IPS-15b (cell line): ENCODE data around the gene LCE4A.
"Not testable (repeated sequence)": the region's sequence is repeated elsewhere in the genome, so short reads cannot be mapped to it uniquely, and the experiment has no call there.

ENCODE experiments used
- H3K27me3 ChIP-seq: one replicate; pipeline ENCODE4 v1.6.1; 2013; ENCODE audit warnings: low read length; ENCODE audit not compliant: control insufficient read depth, insufficient read depth
- H3K36me3 ChIP-seq: one replicate; pipeline ENCODE4 v1.6.1; 2013; ENCODE audit warnings: low read length; ENCODE audit not compliant: control insufficient read depth, insufficient read depth
- H3K4me1 ChIP-seq: one replicate; pipeline ENCODE4 v1.6.1; 2013; ENCODE audit warnings: mild to moderate bottlenecking, low read length; ENCODE audit not compliant: control insufficient read depth, insufficient read depth
- H3K4me3 ChIP-seq: one replicate; pipeline ENCODE4 v1.5.1; 2013; ENCODE audit warnings: low read depth, low read length
- H3K9ac ChIP-seq: one replicate; pipeline ENCODE4 v1.6.1; 2013; ENCODE audit warnings: low read depth, mild to moderate bottlenecking, low read length
- H3K9me3 ChIP-seq: one replicate; pipeline ENCODE4 v1.6.1; 2013; ENCODE audit warnings: mild to moderate bottlenecking, low read length; ENCODE audit not compliant: control insufficient read depth, insufficient read depth

The LCE4A gene

DNA sequence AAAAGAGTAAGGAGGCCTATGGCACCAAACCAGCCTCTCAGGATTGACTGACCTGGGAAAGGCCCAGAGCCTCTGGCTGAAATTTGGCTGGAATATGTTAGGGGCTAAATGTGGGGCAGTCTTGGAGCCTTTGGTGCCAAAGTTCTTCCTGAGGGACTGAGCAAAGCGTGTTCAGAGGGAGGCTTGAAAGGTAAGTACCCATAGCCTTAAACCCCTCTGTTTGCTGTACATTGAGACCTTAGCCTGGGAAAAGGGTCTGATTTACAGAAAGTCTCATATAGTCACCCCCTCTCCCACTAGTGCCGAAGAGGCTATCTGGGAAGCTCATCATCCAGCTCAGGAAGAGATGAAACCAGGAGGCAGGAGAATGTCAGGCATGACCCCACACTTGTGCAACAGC is at the start of gene LCE4A:
Gene LCE4A (plus strand): TSS at position 301 of the 400 bp plus-strand sequence. CDS start 916 bp downstream, outside the sequence.
- Histone ChIP-seq H3K36me3 (no peaks in the 10 kb centered on the region), H3K4me1 (no peaks in the 10 kb centered on the region)

GRCh38 chr1:152658649-152659048 is 49.3 kb upstream of the LCE4A start:
- no peaks in the 10 kb centered on the region for H3K4me1 ChIP-seq
- no peak overlapping the region for H3K9ac ChIP-seq
- no peaks in the 10 kb centered on the region for H3K27me3 ChIP-seq
- H3K36me3 ChIP-seq = no peaks in the 10 kb centered on the region
- peaks cover 12% of the 10 kb centered on the region for H3K9me3 ChIP-seq
- H3K4me3 ChIP-seq = no peak overlapping the region

More for the DNA sequence above, at the start of gene LCE4A:
- H3K9me3 ChIP-seq = peaks cover 13% of the 10 kb centered on the region
- H3K27me3 ChIP-seq = no peaks in the 10 kb centered on the region
- H3K4me3 ChIP-seq = no peak within 1 kb of the TSS
- no peak within 1 kb of the TSS for H3K9ac ChIP-seq

DNA sequence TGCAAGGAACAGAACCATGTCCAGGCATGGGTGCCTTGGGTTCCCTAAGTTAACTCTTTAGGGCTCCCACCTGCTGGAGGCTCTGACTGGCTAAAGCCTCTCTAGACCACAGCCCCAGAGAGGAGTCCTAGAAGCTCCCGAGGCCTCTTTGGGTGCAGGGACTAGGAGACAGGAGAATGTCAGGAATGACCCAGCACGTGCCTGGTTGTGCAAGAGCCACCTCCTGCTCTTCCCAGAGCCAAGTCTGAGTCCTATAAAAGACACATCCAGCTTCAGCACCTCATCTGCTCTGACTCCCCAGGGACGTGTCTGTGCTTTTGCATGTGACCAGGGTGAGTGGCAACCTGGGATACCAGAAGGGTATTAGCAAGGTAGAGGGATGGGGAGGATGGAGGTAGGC is 44.9 kb upstream of the LCE4A start, which contains the start of gene LCE2D:
Gene LCE2D (plus strand): TSS at position 283 of the 400 bp plus-strand sequence. CDS start 726 bp downstream, outside the sequence.
- H3K9me3 ChIP-seq = peaks cover 14% of the 10 kb centered on the region
- no peak within 1 kb of the TSS for H3K4me3 ChIP-seq
- no peaks in the 10 kb centered on the region for H3K27me3 ChIP-seq
- no peak within 1 kb of the TSS for H3K9ac ChIP-seq
- no peaks in the 10 kb centered on the region for H3K4me1 ChIP-seq
- H3K36me3 ChIP-seq = no peaks in the 10 kb centered on the region

GRCh38 chr1:152666171-152666570 is 41.8 kb upstream of the LCE4A start:
- not testable (repeated sequence) for H3K27me3 ChIP-seq, H3K36me3 ChIP-seq, H3K4me3 ChIP-seq, H3K9ac ChIP-seq, H3K4me1 ChIP-seq
- peaks cover 19% of the 10 kb centered on the region for H3K9me3 ChIP-seq

DNA sequence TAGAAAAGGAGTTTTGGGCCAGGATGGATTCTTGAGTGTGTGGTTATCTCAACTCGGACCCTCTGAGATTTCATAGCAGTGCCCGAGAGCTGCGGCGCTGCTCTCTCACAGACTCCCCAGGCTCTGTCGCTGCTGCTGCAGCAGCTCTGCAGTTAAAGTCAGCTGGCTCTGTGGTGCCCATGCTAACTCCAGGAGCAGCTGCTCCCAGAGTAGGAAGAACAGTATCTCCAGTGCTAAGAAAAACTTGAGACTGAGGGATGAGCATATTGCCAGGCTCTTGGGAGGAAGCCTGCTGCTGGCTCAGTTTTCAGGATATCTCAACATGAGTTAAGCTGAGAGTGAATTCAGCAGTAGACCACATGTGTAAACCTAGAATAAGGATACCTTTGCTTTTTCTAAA is 40.3 kb upstream of the LCE4A start:
- H3K9ac ChIP-seq = no peak overlapping the region
- no peaks in the 10 kb centered on the region for H3K4me1 ChIP-seq
- no peaks in the 10 kb centered on the region for H3K27me3 ChIP-seq
- no peaks in the 10 kb centered on the region for H3K36me3 ChIP-seq
- H3K9me3 ChIP-seq = peaks cover 23% of the 10 kb centered on the region
- H3K4me3 ChIP-seq = no peak overlapping the region

GRCh38 chr1:152673016-152673415 is 34.9 kb upstream of the LCE4A start:
- peaks cover 19% of the 10 kb centered on the region for H3K9me3 ChIP-seq
- no peaks in the 10 kb centered on the region for H3K4me1 ChIP-seq
- H3K4me3 ChIP-seq = no peak overlapping the region
- H3K27me3 ChIP-seq = no peaks in the 10 kb centered on the region
- no peak overlapping the region for H3K9ac ChIP-seq
- no peaks in the 10 kb centered on the region for H3K36me3 ChIP-seq

GRCh38 chr1:152674983-152675382 is 33.0 kb upstream of the LCE4A start, which contains the start of gene LCE2C:
Gene LCE2C, plus strand, starts transcription at chr1:152675279. Its CDS starts 737 bp downstream, at chr1:152676016.
- not testable (repeated sequence) for H3K4me1 ChIP-seq

DNA sequence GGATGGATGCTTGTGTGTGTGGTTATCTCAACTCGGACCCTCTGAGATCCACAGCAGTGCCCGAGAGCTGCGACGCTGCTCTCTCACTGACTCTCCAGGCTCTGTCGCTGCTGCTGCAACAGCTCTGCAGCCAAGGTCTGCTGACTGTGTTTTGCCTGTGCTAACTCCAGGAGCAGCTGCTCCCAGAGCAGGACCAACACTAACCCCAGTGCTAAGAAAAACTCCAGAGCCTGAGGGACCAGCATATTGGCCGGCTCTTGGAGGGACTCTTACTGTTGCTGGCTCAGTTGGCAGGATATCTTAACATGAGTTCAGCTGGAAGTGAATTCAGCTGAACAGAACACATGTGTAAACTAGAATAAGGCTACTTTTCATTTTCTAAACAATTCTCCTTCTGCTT is 28.5 kb upstream of the LCE4A start:
- Histone ChIP-seq H3K4me1 (no peaks in the 10 kb centered on the region), H3K36me3 (no peaks in the 10 kb centered on the region), H3K27me3 (no peaks in the 10 kb centered on the region), H3K9ac (no peak overlapping the region), H3K4me3 (no peak overlapping the region), H3K9me3 (peaks cover 18% of the 10 kb centered on the region)

More at GRCh38 chr1:152674983-152675382, 33.0 kb upstream of the LCE4A start, which contains the start of gene LCE2C:
- H3K4me3 ChIP-seq, H3K27me3 ChIP-seq, H3K9ac ChIP-seq, H3K36me3 ChIP-seq: not testable (repeated sequence)
- H3K9me3 ChIP-seq = peaks cover 16% of the 10 kb centered on the region

DNA sequence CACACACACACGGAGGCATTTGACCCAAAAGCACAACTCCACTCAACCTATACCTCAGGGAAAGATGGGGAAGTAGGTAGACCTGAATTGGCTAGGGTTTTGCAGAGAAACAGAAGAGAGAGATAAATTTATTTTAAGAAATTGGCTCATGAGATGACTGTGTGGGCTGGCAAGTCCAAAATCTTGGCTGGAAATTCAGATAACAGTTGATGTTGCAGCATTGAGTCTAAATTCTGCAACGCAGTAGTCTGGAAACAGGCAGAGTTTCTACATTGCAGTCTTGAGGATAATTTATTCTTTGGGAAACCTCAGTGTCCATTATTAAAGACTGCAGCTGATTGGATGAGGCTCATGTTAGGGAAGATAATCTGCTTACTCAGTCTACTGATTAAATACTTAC is 26.3 kb upstream of the LCE4A start:
- H3K9ac ChIP-seq = no peak overlapping the region
- H3K9me3 ChIP-seq = peaks cover 22% of the 10 kb centered on the region
- no peak overlapping the region for H3K4me3 ChIP-seq
- H3K4me1 ChIP-seq = no peaks in the 10 kb centered on the region
- no peaks in the 10 kb centered on the region for H3K36me3 ChIP-seq
- no peaks in the 10 kb centered on the region for H3K27me3 ChIP-seq

- no peak overlapping the region for H3K4me3 ChIP-seq
- H3K9me3 ChIP-seq = peaks cover 15% of the 10 kb centered on the region
- no peak overlapping the region for H3K9ac ChIP-seq
- H3K4me1 ChIP-seq = no peaks in the 10 kb centered on the region
- no peaks in the 10 kb centered on the region for H3K27me3 ChIP-seq
- no peaks in the 10 kb centered on the region for H3K36me3 ChIP-seq
These were observed 24.1 kb upstream of the LCE4A start for GRCh38 chr1:152683846-152684245.

GRCh38 chr1:152685823-152686222 is 22.1 kb upstream of the LCE4A start, which contains the start of gene LCE2B:
Gene LCE2B, plus strand, starts transcription at chr1:152686123. Its CDS starts 721 bp downstream, at chr1:152686844.
- H3K4me3 ChIP-seq, H3K27me3 ChIP-seq, H3K36me3 ChIP-seq, H3K4me1 ChIP-seq, H3K9ac ChIP-seq: not testable (repeated sequence)
- H3K9me3 ChIP-seq = peaks cover 15% of the 10 kb centered on the region

GRCh38 chr1:152697701-152698600 is 10.0 kb upstream of the LCE4A start, which contains the start of gene LCE2A:
Gene LCE2A, plus strand, starts transcription at chr1:152698345. Its CDS starts 557 bp downstream, at chr1:152698902.
- H3K4me3 ChIP-seq = no peak within 1 kb of the TSS
- H3K9ac ChIP-seq = no peak within 1 kb of the TSS
- no peaks in the 10 kb centered on the region for H3K36me3 ChIP-seq
- peaks cover 15% of the 10 kb centered on the region for H3K9me3 ChIP-seq
- no peaks in the 10 kb centered on the region for H3K4me1 ChIP-seq
- H3K27me3 ChIP-seq = no peaks in the 10 kb centered on the region
